ENCODE measurements around the gene P2RX6. TPM values are rescaled to one million over a fixed set of nuclear protein-coding genes. Genes with fewer than 3 reads are reported as not detected.
A peak's percentile ranks its signal among the peaks of the same experiment; 100 is the strongest.

Gene P2RX6
- total and polyA plus RNA-seq, 9 of the 15 experiments (the other 6 are each of a cell fraction or from before 2014, with no cell fraction given) = 0.01 to 3.9 (median 1.5) TPM; not detected in 1

GRCh38 chr22:21030621-21031544 is 15.9 kb downstream of the P2RX6 start (continued):
- TF ChIP-seq, protein P1, sequence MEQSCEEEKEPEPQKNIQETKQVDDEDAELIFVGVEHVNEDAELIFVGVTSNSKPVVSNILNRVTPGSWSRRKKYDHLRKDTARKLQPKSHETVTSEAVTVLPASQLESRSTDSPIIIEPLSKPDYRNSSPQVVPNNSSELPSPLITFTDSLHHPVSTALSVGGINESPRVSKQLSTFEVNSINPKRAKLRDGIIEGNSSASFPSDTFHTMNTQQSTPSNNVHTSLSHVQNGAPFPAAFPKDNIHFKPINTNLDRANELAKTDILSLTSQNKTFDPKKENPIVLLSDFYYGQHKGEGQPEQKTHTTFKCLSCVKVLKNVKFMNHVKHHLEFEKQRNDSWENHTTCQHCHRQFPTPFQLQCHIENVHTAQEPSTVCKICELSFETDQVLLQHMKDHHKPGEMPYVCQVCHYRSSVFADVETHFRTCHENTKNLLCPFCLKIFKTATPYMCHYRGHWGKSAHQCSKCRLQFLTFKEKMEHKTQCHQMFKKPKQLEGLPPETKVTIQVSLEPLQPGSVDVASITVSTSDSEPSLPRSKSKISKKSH (CRISPR knock-in tag; IDR thresholded peaks at IDR 0.05) = 0 out of 2 replicates have a peak, but pooled peaks have one; percentile 8

GRCh38 chr22:21031545-21032036 is 16.6 kb downstream of the P2RX6 start:
- FAIRE-seq (no peak), DNase-seq (ENCODE audit: extremely low read depth in 1 of 4, low spot score in 3 of 4) (no peak), ATAC-seq (no peak)
- Histone ChIP-seq H3K4me2 (ENCODE audit: insufficient read depth, low read length) (no peak overlapping the region), H3K9me3 (replicated peaks; ENCODE audit: control insufficient read depth, insufficient read depth, low read depth, low read length) (no peaks in the 10 kb centered on the region), H3K4me3 (no peak overlapping the region), H3K9ac (ENCODE audit: insufficient read depth in 1 of 2, low read depth in 2 of 2, low read length in 2 of 2) (peak overlapping the region in 1 of 2 experiments; percentile 5; a peak in 1 of 4 replicates), H3K4me1 (replicated peaks in 1 of 2; ENCODE audit: control insufficient read depth in 2 of 2, insufficient read depth in 2 of 2, low read length in 2 of 2) (peaks cover 0 to 47% of the 10 kb centered on the region in 2 experiments; a peak in 4 of 5 replicates), H2AFZ (ENCODE audit: low read depth, low read length) (no peak overlapping the region), H4K20me1 (replicated peaks; ENCODE audit: control insufficient read depth, insufficient read depth, low read length) (peaks cover 38% of the 10 kb centered on the region), H3K9me1 (ENCODE audit: control insufficient read depth, insufficient read depth, low read length) (peaks cover 4% of the 10 kb centered on the region), H3K27me3 (ENCODE audit: control insufficient read depth in 2 of 2, insufficient read depth in 2 of 2, low read length in 2 of 2) (peaks cover 39 to 68% of the 10 kb centered on the region in 2 experiments; a peak in 4 of 5 replicates), H3K36me3 (ENCODE audit: control insufficient read depth, insufficient read depth, low read length) (no peaks in the 10 kb centered on the region), H3K27ac (ENCODE audit: extremely low read depth, low read depth, low read length) (no peak overlapping the region), H3K79me2 (ENCODE audit: control insufficient read depth, insufficient read depth, low read length) (no peaks in the 10 kb centered on the region)
- WGBS (ENCODE audit: insufficient coverage, low coverage, missing lambda C conversion rate) = 28% methylated on average over 18 of the region's 18 CpGs
- in situ Hi-C loops (cut with MboI) = no loop called here
- ChIA-PET CTCF (ENCODE audit: low intra/inter-chr PET ratio) (no interaction called here), POLR2A (interaction anchor here (0.6 to 10.2 kb wide), 4 partner anchors 11 to 102 kb away, joined by 3 to 120 read pairs (median 49); partner anchors contain the start of genes LRRC74B, P2RX6 and THAP7)
- intact Hi-C loops (cut with micrococcal nuclease) = loop anchor here (2.0 kb wide), 1 partner anchor 13 kb away; the partner anchor contains the start of gene LRRC74B
- BruUV-seq (replicated peaks) = no TSS peak
- TF ChIP-seq KDM5B (IDR thresholded peaks at IDR 0.05; ENCODE audit: insufficient replicate concordance, low read depth, low read length) = peak; percentile 39
- no peak for TF ChIP-seq NFXL1 (CRISPR knock-in tag; IDR thresholded peaks at IDR 0.05)
- TF ChIP-seq ZNF121 (CRISPR knock-in tag; conservative IDR thresholded peaks at IDR 0.05) = no peak
- TF ChIP-seq, protein P2, sequence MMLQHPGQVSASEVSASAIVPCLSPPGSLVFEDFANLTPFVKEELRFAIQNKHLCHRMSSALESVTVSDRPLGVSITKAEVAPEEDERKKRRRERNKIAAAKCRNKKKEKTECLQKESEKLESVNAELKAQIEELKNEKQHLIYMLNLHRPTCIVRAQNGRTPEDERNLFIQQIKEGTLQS (IDR thresholded peaks at IDR 0.05) = no peak
- TF ChIP-seq, protein P2 (CRISPR knock-in tag; conservative IDR thresholded peaks at IDR 0.05) = no peak
- no peak for TF ChIP-seq DIDO1 (tag; IDR thresholded peaks at IDR 0.05; ENCODE audit: low read depth)
- TF ChIP-seq LARP7 (IDR thresholded peaks at IDR 0.05) = no peak
- no peak for TF ChIP-seq ELF4 (CRISPR knock-in tag; IDR thresholded peaks at IDR 0.05)
- no peak for TF ChIP-seq ADNP (tag; IDR thresholded peaks at IDR 0.05)
- no peak for TF ChIP-seq HMG20B (CRISPR knock-in tag; IDR thresholded peaks at IDR 0.05)
- no peak for TF ChIP-seq ZNF707 (CRISPR knock-in tag; conservative IDR thresholded peaks at IDR 0.05)
- peak; percentile 45 for TF ChIP-seq ZNF143 (CRISPR knock-in tag; IDR thresholded peaks at IDR 0.05)
- no peak for TF ChIP-seq FIP1L1 (IDR thresholded peaks at IDR 0.05; ENCODE audit: low read depth, low read length, poor library complexity, severe bottlenecking)
- no peak for TF ChIP-seq ZEB2 (IDR thresholded peaks at IDR 0.05)
- no peak for TF ChIP-seq NCOA4 (IDR thresholded peaks at IDR 0.05; ENCODE audit: partially characterized antibody)
- TF ChIP-seq RBM39 (optimal IDR thresholded peaks at IDR 0.05; ENCODE audit: low read depth, low read length) = no peak
- no peak for TF ChIP-seq ZBTB1 (CRISPR knock-in tag; IDR thresholded peaks at IDR 0.05; ENCODE audit: borderline replicate concordance, low read depth)
- TF ChIP-seq POLR2H (tag; IDR thresholded peaks at IDR 0.05; ENCODE audit: low read depth) = no peak

Data from K562 (cell line).